ENCODE data around the gene STX16.

The STX16 gene

DNA sequence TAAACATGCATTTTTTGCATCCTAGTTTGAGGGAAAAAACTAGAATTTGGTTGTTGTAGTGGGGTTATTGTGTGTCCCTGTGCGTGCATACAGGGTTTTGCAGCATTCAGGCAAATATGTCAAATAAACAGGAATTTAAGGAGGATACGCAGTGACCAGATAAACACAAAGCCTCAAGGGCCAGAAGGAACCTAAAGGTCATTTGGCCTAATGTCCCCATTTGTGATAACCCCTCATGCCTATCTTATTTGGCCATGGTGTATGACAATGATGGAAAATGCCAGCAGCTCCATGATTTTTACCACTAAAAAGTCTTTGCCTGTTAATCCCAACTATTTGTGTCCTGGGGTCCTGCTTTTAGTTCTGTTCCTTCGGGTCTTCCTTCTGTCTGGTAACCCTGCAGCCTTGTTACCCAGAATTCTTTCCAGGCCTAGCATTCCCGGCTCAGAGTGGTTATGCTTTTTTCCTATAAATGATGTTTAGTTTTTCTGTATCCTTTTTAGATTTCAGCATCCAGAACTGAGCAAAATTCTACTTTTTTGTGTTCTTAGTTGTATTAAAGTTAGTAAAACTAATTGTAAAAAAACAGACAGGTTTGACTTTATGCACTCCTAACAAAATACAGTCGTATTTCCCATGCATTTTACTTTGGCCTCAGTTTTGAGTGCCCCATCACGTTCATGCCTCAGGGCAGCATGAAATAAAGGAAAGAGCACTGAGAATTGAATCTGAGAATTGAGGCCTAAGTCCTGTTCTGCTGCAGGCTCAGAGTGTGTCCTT, 4.4 kb downstream of the STX16 start:
- DNase-seq: no peak

DNA sequence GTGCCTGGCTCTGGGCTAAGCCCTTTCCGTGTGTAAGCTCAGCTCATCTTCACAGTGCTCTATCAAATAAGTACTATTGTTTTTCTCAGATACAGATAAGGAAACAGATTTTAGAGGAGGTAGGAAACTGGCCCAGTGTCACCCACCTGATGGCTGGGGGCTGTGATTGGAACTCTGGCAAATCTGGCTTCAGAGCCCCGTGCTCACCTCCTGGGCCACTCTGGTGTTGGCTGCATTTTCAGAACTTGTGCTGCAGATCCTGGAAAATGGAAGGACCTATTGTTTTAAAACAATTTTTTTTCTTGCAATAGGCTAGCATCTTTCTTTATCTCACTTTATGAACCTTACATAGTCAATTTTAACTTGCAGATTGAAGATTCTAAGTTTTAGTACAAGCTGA, 5.7 kb downstream of the STX16 start:
- no peak for DNase-seq

DNA sequence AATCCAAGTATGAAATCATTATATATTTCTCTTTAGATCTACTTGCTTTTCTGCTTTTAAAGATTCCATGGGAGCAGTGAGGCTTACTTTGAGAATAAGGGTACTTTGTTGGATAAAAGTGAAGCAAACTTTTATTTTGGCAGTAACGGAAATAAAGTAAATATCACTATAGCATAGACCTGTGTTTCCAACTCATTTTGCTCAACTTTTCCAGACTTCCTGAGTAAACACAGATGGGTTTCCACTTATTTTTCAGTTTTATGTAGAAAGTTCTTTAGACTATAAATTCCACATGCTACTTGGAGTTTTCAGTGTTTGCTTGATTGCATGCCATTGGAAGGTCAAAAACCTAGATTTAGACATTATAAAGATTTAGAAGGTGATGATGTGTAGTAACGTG, 6.2 kb downstream of the STX16 start:
- DNase-seq: no peak

DNA sequence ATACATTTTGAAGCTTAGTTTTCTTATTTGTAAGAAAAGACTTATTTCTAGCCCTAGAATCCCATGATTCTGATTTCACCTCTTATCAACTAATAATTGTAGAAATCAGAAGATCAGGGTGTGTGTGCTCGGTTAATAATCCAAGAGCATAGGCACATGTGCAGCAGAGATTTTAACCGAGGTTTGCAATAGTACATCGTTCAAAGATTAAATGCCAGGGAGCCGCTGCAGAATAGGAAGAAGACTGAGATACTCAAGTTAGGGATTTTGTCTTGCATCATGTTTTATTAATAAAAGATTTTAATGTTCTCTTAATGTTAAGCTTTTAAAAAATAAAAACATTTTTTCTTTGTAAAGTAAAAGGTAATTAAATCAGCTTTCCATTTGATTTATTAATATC, 6.9 kb downstream of the STX16 start:
- DNase-seq: no peak

DNA sequence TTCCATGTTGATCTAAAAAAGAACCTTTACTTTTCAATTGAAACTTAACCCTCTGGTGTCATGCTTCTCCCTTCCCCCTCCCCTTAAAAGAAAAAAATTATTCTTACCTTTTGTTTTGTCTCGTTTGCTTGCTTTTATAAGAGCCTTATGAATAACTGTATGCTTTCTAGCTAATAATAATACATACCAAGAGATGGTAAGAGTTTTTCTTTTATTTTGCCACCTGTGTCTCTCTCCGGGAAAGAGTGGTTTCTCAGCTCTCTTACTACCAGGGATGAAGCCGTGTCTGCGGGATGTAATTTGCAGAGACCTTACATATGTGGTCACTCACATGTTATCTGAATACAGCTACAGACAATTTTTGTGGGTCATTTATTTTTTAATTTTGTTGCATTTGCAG, 7.7 kb downstream of the STX16 start:
- DNase-seq: no peak

DNA sequence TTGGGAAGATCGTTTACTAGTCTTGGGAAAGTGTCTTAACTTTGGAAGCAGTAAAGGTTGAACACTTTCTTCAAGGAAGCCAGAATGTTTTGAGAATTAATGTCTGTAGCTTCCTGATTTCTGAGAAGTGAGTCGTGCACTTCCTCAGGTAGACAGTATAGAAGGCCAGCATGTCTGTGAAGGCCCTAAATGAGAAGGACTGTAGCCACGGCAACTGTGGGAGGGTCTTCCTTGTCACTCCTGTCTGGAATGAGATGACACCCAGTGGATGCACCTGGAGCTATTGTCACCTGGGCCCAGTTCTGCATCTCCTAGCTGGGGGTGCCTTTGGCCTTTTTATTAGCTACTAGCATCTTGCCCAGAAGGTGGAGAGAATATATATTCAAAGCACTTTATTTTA, 8.8 kb downstream of the STX16 start:
- DNase-seq: no peak

DNA sequence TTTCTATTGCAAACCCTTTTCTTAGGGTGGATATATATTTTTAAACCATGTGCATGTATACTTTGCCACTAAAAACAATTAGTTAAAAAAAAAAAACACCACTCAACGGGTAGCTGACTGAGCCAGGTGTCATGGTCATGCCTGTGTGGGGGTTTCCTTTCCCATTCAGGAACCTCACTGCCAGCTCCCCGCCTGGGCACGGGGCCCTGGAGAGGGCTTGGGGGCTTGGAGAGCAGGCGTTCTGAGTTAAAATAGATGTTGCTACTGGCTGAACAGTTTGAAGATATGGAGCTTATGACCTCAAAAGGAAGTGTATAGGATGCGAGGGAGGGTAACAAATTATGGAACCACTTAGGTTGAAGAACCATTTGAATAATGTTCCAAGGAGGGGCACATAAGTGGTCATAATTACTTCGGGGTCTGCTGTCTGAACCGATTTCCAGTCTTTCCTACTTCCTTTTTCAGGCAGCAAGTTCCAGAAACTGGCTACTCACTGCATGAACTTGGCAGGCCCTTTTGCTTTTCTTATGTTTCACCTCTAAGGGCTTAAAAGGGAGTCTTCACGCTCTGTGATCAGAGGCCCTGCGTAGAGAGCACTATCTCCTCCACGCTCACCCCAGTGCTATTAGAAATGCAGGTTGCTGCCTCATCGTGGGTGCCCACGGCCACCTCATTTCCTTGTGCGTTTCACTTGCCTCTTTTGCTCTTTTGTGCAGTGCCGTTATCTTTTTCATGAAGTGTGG, 9.9 kb downstream of the STX16 start:
- peak; percentile 39 for DNase-seq

DNA sequence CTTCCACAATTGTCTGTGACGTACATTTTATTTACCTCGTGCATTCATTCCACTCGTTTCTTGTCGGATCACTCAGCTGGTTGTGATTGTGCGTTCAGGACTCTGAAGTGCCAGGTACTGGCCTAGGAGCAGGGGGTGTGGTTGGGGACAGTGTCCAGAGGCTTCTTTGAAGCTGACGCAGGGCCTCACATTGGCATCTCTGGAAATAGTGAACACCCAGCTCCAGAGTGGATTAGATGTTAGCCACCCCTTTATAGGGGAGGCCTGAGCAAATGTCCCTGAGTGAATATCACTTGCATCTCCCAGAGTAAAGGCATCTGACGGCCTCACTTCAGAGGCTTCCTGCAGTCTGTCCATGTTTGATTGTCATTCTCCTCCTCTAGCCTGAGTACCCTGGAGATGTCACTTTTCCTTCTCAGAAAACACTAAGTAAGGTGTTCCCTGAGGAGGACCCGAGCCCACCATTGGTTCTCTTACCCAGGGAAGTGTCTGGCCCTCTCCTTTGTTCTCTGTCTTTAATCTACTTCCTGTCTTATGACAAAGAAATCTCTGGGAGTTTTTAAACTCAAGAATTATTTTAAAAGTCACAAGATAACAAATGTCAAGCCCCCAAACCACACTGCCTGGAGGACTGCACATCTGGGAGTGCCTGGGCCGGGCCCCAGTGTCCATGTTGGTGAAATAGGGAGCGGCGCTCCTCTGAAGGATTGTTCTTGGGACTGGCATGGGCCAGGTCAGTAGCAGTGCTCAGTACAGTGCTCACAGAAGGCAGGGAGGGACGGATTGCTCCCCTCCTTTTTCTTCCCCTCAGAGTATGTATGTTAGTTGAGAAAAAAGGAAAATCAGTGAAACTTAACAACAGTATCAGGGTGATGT, 10.8 kb downstream of the STX16 start:
- DNase-seq: no peak

DNA sequence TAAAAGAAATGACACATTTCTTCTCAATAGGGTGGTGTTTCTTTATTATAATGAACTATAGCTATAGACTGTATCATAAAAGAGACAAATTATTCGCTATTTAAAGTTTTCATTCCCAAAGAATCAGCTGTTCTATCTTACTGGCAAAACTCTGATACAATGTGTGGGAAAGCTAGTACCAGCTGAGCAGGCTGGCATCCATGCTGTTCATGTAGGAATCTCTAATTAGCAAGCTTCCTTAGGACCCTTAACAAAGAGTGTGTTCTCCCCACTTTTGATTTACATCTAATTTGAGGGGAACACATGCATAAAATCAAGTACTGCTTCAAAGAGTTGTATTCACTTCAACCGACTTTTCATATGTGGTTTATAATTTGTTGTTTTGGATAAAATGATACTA, 13.2 kb downstream of the STX16 start:
- no peak for DNase-seq

DNA sequence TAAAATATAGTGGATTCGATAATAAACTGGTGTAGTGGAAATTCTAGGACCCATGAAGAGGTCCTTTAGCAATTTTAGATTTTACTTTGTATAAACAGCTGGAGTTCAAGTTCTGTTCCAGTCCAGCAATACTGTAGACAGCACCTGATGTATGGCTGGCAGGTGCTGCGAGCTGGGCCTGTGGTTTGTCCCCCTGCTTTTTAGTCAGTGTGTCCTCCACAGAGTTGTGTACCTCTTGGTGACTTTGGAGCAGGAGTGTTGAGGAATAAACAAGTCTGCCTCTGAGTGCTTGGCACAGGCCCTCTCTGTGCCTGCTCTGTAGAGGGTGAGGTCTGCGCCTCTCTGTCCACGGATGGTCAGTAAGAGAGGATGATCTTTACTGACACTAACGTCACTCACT, 13.8 kb downstream of the STX16 start:
- DNase-seq: peak; percentile 40

DNA sequence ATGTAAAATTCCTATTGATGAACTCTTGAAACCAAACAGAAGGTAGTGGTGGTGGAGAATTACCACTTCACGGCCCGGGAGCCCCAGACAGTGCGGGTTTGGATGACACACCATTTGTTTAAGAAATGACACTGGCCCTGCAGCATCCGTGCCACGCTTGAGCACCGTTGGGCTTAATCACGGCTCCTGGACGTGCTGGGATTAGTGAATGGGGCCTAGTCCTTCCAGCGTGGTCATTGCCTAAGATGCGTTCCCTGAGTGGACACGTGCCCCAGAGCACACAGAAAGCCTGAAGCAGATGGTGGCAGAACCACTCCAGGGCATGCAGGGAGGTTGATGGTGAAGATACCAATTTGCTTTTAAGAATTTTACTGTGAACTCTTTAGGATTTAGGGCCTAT, 14.5 kb downstream of the STX16 start:
- DNase-seq: no peak

DNA sequence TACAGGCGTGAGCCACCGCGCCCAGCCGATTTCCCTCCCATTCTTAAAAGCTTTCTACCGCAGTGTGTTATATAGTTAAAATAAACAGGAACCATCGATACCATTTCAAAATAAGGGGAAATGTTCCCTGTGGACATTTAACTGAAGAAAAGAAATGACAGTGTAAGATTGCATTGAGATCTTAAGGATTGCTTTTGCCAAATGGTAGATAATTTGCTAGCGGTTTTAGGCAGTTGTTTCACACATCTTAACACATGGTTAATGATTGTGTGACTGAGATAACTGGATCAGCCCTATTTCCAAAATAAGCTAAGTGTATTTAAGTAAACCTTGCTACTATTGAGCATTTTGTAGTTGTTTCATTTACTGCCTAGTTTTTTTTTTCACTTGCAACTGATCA, 15.6 kb downstream of the STX16 start:
- no peak for DNase-seq

DNA sequence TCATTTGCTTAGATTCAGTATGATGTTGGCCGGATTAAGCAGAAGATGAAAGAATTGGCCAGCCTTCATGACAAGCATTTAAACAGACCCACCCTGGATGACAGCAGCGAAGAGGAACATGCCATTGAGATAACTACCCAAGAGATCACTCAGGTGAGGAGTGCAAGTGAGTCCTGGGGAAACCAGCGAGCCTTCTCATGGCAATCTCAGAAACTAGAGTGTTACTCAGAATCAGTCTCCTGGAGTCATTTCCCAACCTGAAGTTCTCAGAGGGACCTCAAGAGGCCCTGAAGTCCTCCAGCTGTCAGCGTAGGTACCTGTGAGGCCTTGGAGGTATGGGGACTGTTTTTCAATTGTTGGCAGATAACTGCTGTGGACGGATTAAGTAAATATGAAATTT, 16.9 kb downstream of the STX16 start:
- DNase-seq: no peak

DNA sequence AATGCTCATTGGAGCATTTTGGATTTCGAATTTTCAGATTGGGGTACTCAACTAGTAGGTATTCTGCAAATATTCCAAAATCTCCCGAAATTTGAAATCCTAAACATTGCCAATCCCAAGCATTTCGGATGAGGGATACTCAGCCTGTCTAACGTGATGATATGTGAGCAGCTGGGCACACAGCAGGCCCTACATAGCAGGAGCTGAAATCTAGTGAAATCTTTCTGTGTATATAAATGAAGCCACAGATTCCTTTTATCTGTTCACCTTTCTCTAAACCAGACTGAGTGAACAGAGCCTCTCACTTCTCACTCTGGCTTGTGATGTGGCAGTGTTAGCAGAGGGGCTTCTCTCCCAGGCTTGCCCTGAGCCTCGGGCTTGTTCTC, 17.8 kb downstream of the STX16 start:
- DNase-seq: no peak

DNA sequence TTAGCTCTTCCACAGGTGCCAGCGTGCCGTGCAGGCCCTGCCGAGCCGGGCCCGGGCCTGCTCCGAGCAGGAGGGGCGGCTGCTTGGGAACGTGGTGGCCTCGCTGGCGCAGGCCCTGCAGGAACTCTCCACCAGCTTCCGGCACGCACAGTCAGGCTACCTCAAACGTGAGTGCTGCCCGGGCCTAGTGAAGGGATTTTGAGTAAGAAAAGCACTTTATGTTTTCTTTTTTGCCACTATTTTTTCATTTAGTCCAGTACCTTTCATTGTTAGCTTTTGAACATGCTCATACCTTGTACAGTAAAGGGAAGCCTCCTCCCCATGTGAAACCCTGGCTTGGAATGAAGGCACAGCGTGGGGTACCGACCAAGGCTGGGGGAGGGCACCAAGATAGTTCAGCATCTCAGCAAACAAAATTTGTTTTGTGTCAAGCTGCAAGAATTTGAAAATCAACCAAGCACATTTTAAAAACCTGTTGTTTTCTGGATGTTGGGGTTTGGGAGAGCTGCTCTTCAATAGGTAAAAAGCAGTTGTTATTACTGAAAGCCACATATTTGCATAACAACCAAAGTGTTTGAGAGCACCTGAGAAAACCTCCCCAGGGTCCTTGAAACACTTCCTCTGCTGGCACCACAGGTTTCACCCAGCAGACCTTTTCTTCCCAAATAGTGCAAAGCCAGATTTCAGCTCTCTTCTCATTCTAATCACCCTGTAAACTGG, 18.4 kb downstream of the STX16 start:
- peak; percentile 26 for DNase-seq

DNA sequence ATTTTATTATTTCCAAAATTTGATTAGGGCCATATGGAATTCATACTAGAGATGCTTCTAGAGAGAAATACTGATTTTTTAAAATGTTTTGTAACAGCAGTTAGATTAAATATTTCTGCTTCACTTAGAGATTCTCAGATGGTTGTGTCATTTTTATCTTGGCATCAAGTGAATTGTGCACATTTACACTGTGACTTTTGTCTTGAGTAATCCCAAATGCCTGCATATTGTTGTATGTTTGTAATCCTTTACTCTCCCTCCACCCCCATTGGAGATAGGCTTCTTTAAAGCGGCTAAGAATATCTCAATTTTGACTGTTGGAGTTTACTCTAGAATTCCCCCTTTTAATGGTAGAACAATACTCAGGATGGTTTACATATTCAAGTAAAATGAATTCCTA, 19.0 kb downstream of the STX16 start:
- DNase-seq: no peak

DNA sequence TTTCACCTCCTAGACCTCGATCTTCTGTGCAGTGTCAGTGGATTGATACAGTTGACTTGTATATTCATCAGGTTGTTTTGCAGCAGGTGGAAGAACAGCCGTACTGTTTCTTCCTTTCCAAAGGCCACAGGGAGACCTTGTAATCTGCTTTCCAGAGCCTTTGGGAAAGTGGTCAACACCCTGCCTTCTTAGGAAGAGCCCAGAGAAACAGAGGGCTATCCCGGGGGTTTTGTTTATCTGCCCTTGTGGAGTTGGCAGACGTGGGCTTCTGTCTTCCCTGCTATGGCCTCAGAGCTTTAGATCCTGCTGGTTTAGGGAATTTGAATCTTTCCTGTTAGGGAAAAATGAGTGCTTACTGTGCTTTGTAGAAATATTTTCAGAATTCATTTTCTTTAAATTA, 19.6 kb downstream of the STX16 start:
- DNase-seq: no peak

DNA sequence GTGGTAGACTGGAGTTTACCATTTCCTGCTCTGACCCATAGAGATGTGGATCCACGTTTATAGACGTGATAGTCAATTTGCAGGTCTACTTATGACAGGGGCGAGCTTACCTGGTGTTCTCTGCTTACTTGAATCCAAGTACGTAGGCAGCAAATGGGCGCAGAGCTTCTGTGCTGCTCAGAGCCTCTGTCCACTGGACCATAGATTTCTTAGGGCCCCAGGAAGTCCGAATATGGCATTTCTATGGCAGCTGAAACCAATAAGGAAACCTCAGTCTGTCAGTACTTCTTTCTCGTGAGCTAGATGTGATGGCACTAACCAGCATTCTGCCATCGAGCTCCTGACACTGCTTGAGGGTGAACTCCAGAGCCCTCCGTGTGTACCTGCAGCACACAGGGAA, 22.0 kb downstream of the STX16 start:
- no peak for DNase-seq

DNA sequence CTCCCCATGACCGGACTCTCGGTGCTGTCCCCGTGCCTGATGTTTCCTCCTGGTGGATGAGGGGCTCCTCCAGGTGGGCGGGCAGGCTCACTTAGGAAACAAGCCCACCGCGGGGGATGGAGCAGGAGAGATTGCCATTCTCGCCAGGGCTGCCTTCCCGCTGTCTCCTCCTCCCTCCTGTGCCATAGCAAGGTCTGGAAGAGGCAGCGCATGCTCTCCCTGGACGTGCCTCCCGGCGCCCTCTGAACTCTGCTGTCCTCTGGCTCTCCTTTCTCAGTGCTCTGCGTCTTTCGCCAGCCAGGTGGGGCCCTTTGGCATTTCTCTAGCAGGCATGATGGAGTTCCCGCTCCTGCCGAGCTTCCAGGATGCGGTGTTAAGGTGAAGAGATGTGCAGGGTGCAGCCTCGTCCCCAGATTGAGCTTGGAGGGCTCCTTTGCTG, 24.1 kb downstream of the STX16 start:
- no peak for DNase-seq

DNA sequence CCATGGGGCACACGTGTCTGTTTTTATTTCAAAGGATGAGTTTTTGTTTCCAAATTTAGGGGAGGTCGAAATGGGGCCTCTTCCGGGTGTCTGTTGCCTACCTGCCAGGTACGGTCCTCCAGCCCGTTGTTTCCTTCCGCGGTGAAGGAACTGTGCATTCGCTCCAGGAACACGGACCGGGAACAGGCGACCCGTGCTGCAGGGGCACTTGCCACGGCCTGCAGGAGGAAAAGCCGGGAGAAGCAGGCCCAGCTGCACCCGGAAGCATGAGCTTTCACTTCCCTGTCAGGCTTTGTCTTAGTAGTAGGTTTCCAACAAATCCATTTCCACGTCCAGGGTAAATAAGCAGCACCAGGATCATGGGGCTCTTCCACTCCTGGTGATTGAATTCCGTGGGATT, 24.6 kb downstream of the STX16 start:
- DNase-seq: no peak

DNA sequence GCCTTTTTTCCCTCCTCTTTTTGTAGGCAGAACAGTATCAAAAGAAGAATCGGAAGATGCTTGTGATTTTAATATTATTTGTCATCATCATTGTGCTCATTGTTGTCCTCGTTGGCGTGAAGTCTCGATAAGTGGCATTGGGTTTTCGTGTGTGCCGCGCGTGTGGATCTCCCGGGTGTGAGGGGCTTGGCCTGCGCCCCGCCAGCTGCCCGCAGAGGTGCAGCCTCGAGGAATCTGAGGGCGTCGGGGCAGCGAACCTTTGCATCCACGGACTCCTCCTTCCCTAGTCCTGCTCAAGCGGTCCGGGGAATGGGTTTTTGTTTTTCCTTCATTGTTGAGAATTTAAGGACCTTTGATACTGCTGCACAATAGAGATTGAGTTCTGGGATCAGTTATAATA, 25.1 kb downstream of the STX16 start:
- DNase-seq: no peak

DNA sequence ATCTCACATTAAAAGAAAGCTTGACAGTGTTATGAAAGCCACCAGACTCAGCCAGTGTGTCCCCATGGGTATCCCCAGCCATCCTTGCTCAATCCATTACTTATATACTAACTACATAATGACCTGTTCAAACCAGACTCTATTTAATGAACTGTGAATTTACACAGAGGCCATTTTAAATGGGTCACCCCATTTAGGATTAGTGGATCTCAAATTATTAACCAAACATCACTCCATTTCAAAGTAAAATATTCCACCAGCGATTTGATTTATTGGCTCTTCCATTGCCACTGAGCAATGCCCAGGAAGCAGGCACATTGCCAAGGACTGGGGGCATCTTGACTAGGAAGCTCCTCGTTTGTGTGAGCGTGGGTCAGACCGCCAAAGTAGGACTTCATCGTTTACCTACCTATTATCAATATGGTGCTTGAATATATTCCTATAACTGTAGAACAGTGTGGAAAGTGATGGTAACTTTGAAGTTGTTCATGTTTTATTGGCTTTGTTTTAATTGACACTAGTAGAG, 26.1 kb downstream of the STX16 start:
- no peak for DNase-seq

DNA sequence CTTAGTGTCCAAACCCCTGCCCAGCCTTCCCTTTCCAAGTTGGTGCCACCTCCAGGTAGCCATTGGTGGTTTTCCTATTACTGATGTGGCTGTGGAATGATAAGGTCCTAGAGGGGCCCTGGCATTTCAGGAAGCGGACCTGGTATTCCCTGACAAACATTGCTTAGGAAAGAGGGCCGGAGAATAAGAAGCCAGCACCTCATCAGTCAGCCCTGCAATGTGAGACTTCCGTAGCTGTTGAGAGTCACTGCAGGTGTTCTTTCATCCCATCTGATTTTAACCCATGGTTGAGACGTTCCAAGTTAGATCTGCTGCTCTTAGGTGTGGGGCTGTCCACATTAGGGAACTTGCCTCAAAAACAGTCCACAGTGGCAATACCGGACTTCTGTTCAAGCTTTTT, 26.7 kb downstream of the STX16 start:
- no peak for DNase-seq
